ENCODE measurements around the gene GATA5.

The GATA5 gene

GRCh38 chr20:62523473-62524203, 47.8 kb upstream of the GATA5 start:
- no peaks in the 10 kb centered on the region for H3K79me2 ChIP-seq (ENCODE audit: insufficient read depth, low read length)
- H3K4me1 ChIP-seq (ENCODE audit: insufficient read depth, low read length, severe bottlenecking): no peaks in the 10 kb centered on the region
- no peaks in the 10 kb centered on the region for H3K9me3 ChIP-seq (ENCODE audit: low read length)
- TF ChIP-seq CTCF (IDR thresholded peaks at IDR 0.05; ENCODE audit: low read length): no peak
- no peak for TF ChIP-seq EZH2 (IDR thresholded peaks at IDR 0.05; ENCODE audit: borderline replicate concordance, low read length)
- no peaks in the 10 kb centered on the region for H3F3A ChIP-seq (ENCODE audit: insufficient read depth, low read length)
- peaks cover 5% of the 10 kb centered on the region; the same call in 1 of the 2 replicates for H3K27me3 ChIP-seq (ENCODE audit: insufficient read depth, low read length)
- H2AFZ ChIP-seq (ENCODE audit: low read length): no peak overlapping the region
- H4K20me1 ChIP-seq (ENCODE audit: insufficient read depth, low read length): no peaks in the 10 kb centered on the region
- H3K4me3 ChIP-seq (ENCODE audit: low read depth, low read length, poor library complexity, severe bottlenecking): no peak overlapping the region
- H3K4me2 ChIP-seq (ENCODE audit: low read length): no peak overlapping the region
- no peak overlapping the region for H3K9ac ChIP-seq (ENCODE audit: low read length)
- H3K36me3 ChIP-seq (ENCODE audit: insufficient read depth, low read length): no peaks in the 10 kb centered on the region
- no peaks in the 10 kb centered on the region for H3K9me2 ChIP-seq (ENCODE audit: low read depth, low read length)
- no peak overlapping the region for H3K27ac ChIP-seq (ENCODE audit: low read depth, low read length, poor library complexity, severe bottlenecking)

DNA sequence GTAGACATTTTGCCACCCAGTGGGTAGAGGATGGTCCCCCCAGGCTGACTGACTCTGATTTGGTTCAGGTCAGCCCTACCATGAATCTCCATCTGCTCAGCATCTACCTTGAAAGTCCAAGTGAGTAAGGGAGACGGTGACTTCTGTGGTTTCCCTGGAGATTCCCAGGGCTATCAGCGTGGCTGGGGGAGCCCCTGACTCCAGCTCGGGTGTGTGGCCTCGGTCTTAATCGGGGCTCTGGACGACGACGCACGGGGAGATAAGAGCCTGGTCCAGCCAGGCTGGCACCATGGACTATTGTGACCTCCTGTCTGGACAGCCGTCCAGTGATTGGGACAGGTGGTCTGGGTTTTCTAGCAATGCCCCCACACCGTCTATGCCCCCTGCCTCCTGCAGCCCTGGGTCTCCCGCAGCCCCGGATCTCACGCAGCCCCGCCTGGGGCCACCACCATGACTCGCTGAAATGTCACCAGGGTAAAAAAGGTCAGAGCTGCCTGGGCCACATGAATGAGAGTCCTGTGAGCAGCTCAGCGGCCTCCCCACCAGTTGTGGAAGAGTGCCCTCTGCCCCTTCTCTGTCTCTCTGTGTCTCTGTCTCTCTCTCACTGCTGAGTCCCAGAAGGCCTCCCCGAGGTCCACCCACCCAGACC, 47.1 kb upstream of the GATA5 start:
- no peak overlapping the region for H3K4me3 ChIP-seq (ENCODE audit: low read depth, low read length, poor library complexity, severe bottlenecking)
- no peaks in the 10 kb centered on the region for H3K79me2 ChIP-seq (ENCODE audit: insufficient read depth, low read length)
- H3K27ac ChIP-seq (ENCODE audit: low read depth, low read length, poor library complexity, severe bottlenecking): no peak overlapping the region
- TF ChIP-seq CTCF (IDR thresholded peaks at IDR 0.05; ENCODE audit: low read length): no peak
- no peak for TF ChIP-seq EZH2 (IDR thresholded peaks at IDR 0.05; ENCODE audit: borderline replicate concordance, low read length)
- H3K4me2 ChIP-seq (ENCODE audit: low read length): no peak overlapping the region
- no peaks in the 10 kb centered on the region for H3K9me2 ChIP-seq (ENCODE audit: low read depth, low read length)
- H3K27me3 ChIP-seq (ENCODE audit: insufficient read depth, low read length): peaks cover 5% of the 10 kb centered on the region; the same call in 1 of the 2 replicates
- no peak overlapping the region for H3K9ac ChIP-seq (ENCODE audit: low read length)
- no peaks in the 10 kb centered on the region for H3F3A ChIP-seq (ENCODE audit: insufficient read depth, low read length)
- no peaks in the 10 kb centered on the region for H3K36me3 ChIP-seq (ENCODE audit: insufficient read depth, low read length)
- no peaks in the 10 kb centered on the region for H3K4me1 ChIP-seq (ENCODE audit: insufficient read depth, low read length, severe bottlenecking)
- H4K20me1 ChIP-seq (ENCODE audit: insufficient read depth, low read length): no peaks in the 10 kb centered on the region
- H3K9me3 ChIP-seq (ENCODE audit: low read length): no peaks in the 10 kb centered on the region
- H2AFZ ChIP-seq (ENCODE audit: low read length): no peak overlapping the region

DNA sequence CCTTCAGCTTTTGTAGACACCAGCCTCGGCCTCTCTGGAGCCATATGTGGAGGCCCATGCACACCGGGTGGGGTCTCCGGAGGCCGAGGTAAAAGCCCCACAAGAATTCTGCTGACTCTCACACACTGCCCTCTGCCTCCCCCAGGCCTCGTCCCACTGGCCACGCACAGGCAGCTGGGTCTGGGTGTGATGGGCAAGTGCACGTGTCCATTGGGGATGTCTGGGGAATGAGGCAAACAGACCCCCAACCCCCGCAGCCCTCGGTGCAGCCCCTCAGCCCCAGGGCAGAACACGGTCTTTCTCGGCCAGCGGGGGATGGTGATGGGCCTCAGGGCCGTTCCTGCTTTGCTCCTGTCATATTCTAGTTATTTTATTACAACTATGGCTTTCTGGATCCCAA, 44.0 kb upstream of the GATA5 start:
- no peak for TF ChIP-seq EZH2 (IDR thresholded peaks at IDR 0.05; ENCODE audit: borderline replicate concordance, low read length)
- no peak for TF ChIP-seq CTCF (IDR thresholded peaks at IDR 0.05; ENCODE audit: low read length)
- Histone ChIP-seq H3K9ac (ENCODE audit: low read length) (no peak overlapping the region), H3K9me2 (ENCODE audit: low read depth, low read length) (no peaks in the 10 kb centered on the region), H4K20me1 (ENCODE audit: insufficient read depth, low read length) (no peaks in the 10 kb centered on the region), H3K27ac (ENCODE audit: low read depth, low read length, poor library complexity, severe bottlenecking) (no peak overlapping the region), H3K4me1 (ENCODE audit: insufficient read depth, low read length, severe bottlenecking) (no peaks in the 10 kb centered on the region), H3K9me3 (ENCODE audit: low read length) (no peaks in the 10 kb centered on the region), H3K4me3 (ENCODE audit: low read depth, low read length, poor library complexity, severe bottlenecking) (no peak overlapping the region), H3K4me2 (ENCODE audit: low read length) (no peak overlapping the region), H3K36me3 (ENCODE audit: insufficient read depth, low read length) (no peaks in the 10 kb centered on the region), H2AFZ (ENCODE audit: low read length) (no peak overlapping the region), H3F3A (ENCODE audit: insufficient read depth, low read length) (no peaks in the 10 kb centered on the region), H3K79me2 (ENCODE audit: insufficient read depth, low read length) (no peaks in the 10 kb centered on the region), H3K27me3 (ENCODE audit: insufficient read depth, low read length) (0 out of 2 replicates have a peak, but pooled peaks cover 5% of the 10 kb centered on the region)
